ENCODE measurements around the gene RERE.

Gene RERE

DNA sequence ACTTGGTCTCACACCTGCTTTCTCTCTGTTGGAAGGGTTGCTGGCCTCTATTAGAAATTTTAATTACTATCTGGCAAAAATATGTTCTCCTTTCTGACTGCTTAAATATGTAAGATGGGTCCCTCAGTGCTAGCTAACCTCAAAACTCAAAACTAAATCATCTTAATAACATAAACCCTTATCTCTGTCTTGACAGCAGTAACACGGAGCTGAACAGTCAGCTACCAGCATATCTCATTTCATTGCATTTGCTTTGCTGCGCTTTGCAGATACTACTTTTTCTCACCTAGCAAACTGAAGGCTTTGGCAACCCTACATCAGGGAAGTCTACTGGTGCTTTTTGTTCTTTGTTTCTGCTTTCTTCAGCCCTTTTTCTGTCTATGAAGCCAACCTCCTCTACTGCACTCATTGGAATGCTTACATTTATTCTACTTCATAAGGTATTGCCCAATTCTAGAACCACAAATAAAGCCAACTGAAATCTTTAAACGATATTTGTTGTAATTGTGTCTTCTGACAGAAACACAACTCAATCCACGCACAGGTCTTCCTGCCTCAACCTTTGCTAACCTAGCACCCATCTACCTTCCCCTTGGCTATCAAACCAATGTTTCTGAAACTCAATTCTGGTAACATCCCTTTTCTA lies 95.6 kb downstream of the RERE start:
- no peak for DNase-seq (ENCODE audit: low read depth)
- TF ChIP-seq CTCF (IDR thresholded peaks at IDR 0.05; ENCODE audit: control insufficient read depth, extremely low read depth, insufficient read depth): no peak
- no peak overlapping the region for H3K4me3 ChIP-seq (ENCODE audit: low read depth, low read length)

- TF ChIP-seq CTCF (IDR thresholded peaks at IDR 0.05; ENCODE audit: control insufficient read depth, extremely low read depth, insufficient read depth): no peak
- no peak overlapping the region for H3K4me3 ChIP-seq (ENCODE audit: low read depth, low read length)
- no peak for DNase-seq (ENCODE audit: low read depth)
These were observed 97.1 kb downstream of the RERE start for GRCh38 chr1:8720347-8720746.

DNA sequence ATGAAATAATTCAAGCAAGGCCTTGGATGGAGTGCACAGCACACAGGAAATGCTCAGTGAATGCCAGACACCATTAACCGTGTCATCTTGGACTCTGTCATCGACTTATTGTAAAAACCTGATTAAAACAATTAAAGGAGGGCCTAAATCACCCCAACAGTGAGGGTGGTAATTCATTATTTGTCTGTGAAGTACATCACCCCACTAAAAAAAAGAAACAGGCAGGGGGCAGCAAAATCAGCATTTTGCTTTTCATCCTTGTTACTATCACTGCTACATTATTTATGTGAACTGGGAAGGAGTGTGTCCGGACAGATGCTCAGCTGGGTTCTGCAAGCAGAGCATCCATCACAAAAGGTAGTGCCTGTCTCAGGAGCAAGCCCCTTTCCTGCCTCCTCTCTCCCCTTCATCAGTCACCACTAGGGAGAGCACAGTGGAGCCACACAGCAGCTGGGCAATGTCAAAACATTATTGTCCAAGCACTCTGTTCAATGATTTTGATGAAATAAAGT lies 98.5 kb downstream of the RERE start:
- peak; percentile 19; the same call in 1 of the 2 replicates for TF ChIP-seq CTCF (IDR thresholded peaks at IDR 0.05; ENCODE audit: control insufficient read depth, extremely low read depth, insufficient read depth)
- H3K4me3 ChIP-seq (ENCODE audit: low read depth, low read length): no peak overlapping the region
- no peak for DNase-seq (ENCODE audit: low read depth)

DNA sequence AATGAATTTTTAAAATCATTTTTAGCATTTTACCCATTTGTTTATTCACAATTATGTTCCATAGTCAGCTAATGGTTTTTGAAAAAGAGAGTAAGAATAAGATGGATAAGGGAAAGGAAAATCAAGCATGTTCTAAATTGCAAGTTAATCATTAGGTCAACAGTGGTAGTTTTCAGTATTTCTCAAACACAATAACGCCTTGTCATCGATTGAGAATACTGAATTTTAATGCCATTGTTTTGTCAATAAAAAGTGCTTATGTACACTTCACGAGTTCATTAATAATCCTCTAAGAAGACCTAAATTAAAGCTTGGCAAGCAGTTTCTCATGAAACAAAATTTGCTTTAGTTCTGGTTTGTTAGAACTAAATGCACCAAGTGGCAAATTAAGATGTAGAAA lies 100.3 kb downstream of the RERE start:
- no peak for DNase-seq (ENCODE audit: low read depth)
- TF ChIP-seq CTCF (IDR thresholded peaks at IDR 0.05; ENCODE audit: control insufficient read depth, extremely low read depth, insufficient read depth): no peak
- H3K4me3 ChIP-seq (ENCODE audit: low read depth, low read length): no peak overlapping the region

GRCh38 chr1:8716238-8716637 lies 101.2 kb downstream of the RERE start:
- no peak overlapping the region for H3K4me3 ChIP-seq (ENCODE audit: low read depth, low read length)
- DNase-seq (ENCODE audit: low read depth): no peak
- no peak for TF ChIP-seq CTCF (IDR thresholded peaks at IDR 0.05; ENCODE audit: control insufficient read depth, extremely low read depth, insufficient read depth)

- H3K4me3 ChIP-seq (ENCODE audit: low read depth, low read length): no peak overlapping the region
- DNase-seq (ENCODE audit: low read depth): no peak
- TF ChIP-seq CTCF (IDR thresholded peaks at IDR 0.05; ENCODE audit: control insufficient read depth, extremely low read depth, insufficient read depth): no peak
These were observed 103.3 kb downstream of the RERE start for GRCh38 chr1:8714173-8714572.
